HCT116 (cell line): ENCODE data around the gene SKIC8. TPM values are rescaled to one million over a fixed set of nuclear protein-coding genes. Genes with fewer than 3 reads are reported as not detected.

Experiments used
- ATAC-seq: fragments of 200-7000 bp; cut with Tn5 transposase; 2 replicates; pipeline ENCODE4 v1.9.1; 2020; ENCODE audit warnings: mild to moderate bottlenecking, moderate library complexity
- BruUV-seq: library from RNA; stranded (reverse); fragments of 400-500 nt; replicated peaks from 2 replicates; lab custom pipeline; 2021; lab: Mats Ljungman, UMichigan
- CTCF ChIA-PET: fragments of 300-600 bp; sonication (Branson Sonifier 250); formaldehyde crosslinking; loops from one replicate; lab custom pipeline; 2021; ENCODE audit warnings: antibody characterized with exemption; lab: Charles Lee
- POLR2A ChIA-PET: fragments of 300-600, 350-600 bp; sonication (Branson Sonifier 250); formaldehyde crosslinking; loops from one replicate; lab custom pipeline; 2021; ENCODE audit warnings: antibody characterized with exemption; lab: Charles Lee
- RAD21 ChIA-PET, 2 experiments: fragments of 300-600 bp; sonication (Branson Sonifier 250); formaldehyde crosslinking; loops; one replicate each; lab custom pipeline; 2023; ENCODE audit warnings: low total read pairs in 2 of 2; ENCODE audit not compliant: uncharacterized antibody in 2 of 2, unreplicated experiment in 2 of 2, low non-redundant PET in 1 of 2; lab: Charles Lee
- DNase-seq: peaks from one replicate; pipeline ENCODE4 v3.0.0-alpha.2; 2010; ENCODE audit warnings: low read depth, low spot score
- H2AFZ ChIP-seq: fragments of 200-600 bp; shearing (Covaris generic), sonication (generic); 2 replicates; pipeline ENCODE4 v1.6.1; 2017; ENCODE audit warnings: low read depth, mixed run types, mixed read lengths, antibody characterized with exemption, low read length; ENCODE audit not compliant: poor library complexity, severe bottlenecking
- H3K27ac ChIP-seq: 2 replicates; pipeline ENCODE4 v1.5.1; 2012; ENCODE audit warnings: low read depth, low read length
- H3K27me3 ChIP-seq: fragments of 200-600 bp; sonication (generic); 2 replicates; pipeline ENCODE4 v1.6.1; 2016; ENCODE audit warnings: mixed run types, low read length, mixed read lengths; ENCODE audit not compliant: insufficient read depth
- H3K36me3 ChIP-seq, 2 experiments: fragments of 200-500 bp in 1 of 2; fragments of 200-600 bp in 1 of 2; sonication (Bioruptor generic) in 1 of 2; sonication (generic) in 1 of 2; 2 replicates each; pipeline versions ENCODE4 v1.5.1 to v1.6.1; 2014 to 2016; ENCODE audit warnings: low read length in 2 of 2, inconsistent platforms in 1 of 2, mixed read lengths in 1 of 2, mixed run types in 1 of 2; ENCODE audit not compliant: insufficient read depth in 2 of 2, control insufficient read depth in 1 of 2
- H3K4me1 ChIP-seq, 2 experiments: fragments of 200-600 bp in 1 of 2; sonication (generic) in 1 of 2; 2 replicates each; pipeline versions ENCODE4 v1.5.1 to v1.6.1; 2012 to 2017; ENCODE audit warnings: low read length in 2 of 2, inconsistent platforms in 1 of 2, mild to moderate bottlenecking in 1 of 2, mixed read lengths in 1 of 2, mixed run types in 1 of 2, moderate library complexity in 1 of 2; ENCODE audit not compliant: insufficient read depth in 2 of 2, control insufficient read depth in 1 of 2
- H3K4me2 ChIP-seq: fragments of 200-600 bp; sonication (generic); 2 replicates; pipeline ENCODE4 v1.6.1; 2017; ENCODE audit warnings: mixed run types, low read length, mixed read lengths
- H3K4me3 ChIP-seq, 2 experiments: fragments of 200-600 bp in 1 of 2; sonication (generic) in 1 of 2; replicated peaks in 1 of 2; 2 replicates each; pipeline ENCODE4 v1.5.1; 2011 to 2016; ENCODE audit warnings: low read length in 2 of 2, control low read depth in 1 of 2, low read depth in 1 of 2, mild to moderate bottlenecking in 1 of 2, mixed read lengths in 1 of 2, mixed run types in 1 of 2
- H3K79me2 ChIP-seq: fragments of 200-600 bp; sonication (generic); 2 replicates; pipeline ENCODE4 v1.6.1; 2017; ENCODE audit warnings: mild to moderate bottlenecking, mixed run types, low read length, moderate library complexity, mixed read lengths; ENCODE audit not compliant: insufficient read depth
- H3K9ac ChIP-seq: fragments of 200-600 bp; sonication (generic); 2 replicates; pipeline ENCODE4 v1.6.1; 2016; ENCODE audit warnings: low read length, mixed read lengths
- H3K9me2 ChIP-seq: fragments of 200-600 bp; sonication (generic), shearing (Covaris generic); 2 replicates; pipeline ENCODE4 v1.6.1; 2017; ENCODE audit warnings: mixed run types, mild to moderate bottlenecking, moderate library complexity; ENCODE audit not compliant: insufficient read depth
- H3K9me3 ChIP-seq, 2 experiments: fragments of 200-500 bp in 1 of 2; fragments of 200-600 bp in 1 of 2; sonication (Bioruptor generic) in 1 of 2; sonication (generic) in 1 of 2; 2 replicates each; pipeline ENCODE4 v1.6.1; 2014 to 2017; ENCODE audit warnings: low read length in 2 of 2, mixed read lengths in 2 of 2, inconsistent platforms in 1 of 2, low read depth in 1 of 2, mild to moderate bottlenecking in 1 of 2, mixed run types in 1 of 2, moderate library complexity in 1 of 2; ENCODE audit not compliant: control insufficient read depth in 1 of 2, insufficient read depth in 1 of 2
- H4K20me1 ChIP-seq: fragments of 200-600 bp; sonication (generic), shearing (Covaris generic); 2 replicates; pipeline ENCODE4 v1.6.1; 2017; ENCODE audit warnings: mixed run types, mild to moderate bottlenecking, moderate library complexity; ENCODE audit not compliant: insufficient read depth
- ATF3 ChIP-seq: IDR thresholded peaks from 2 replicates; pipeline ENCODE4 v1.6.1; 2012
- CBX3 ChIP-seq: IDR thresholded peaks from 2 replicates; pipeline ENCODE4 v1.6.1; 2012; ENCODE audit warnings: low read depth
- CEBPB ChIP-seq: IDR thresholded peaks from 2 replicates; pipeline ENCODE4 v1.6.1; 2012; ENCODE audit warnings: low read depth
- EGR1 ChIP-seq: IDR thresholded peaks from 2 replicates; pipeline ENCODE4 v1.6.1; 2012; ENCODE audit warnings: low read depth
- EZH2 ChIP-seq: fragments of 200-600 bp; sonication (generic); IDR thresholded peaks from 2 replicates; pipeline ENCODE4 v1.6.1; 2017; ENCODE audit warnings: antibody characterized with exemption, mixed run types
- FOSL1 ChIP-seq: IDR thresholded peaks from 2 replicates; pipeline ENCODE4 v1.6.1; 2012; ENCODE audit warnings: low read depth
- JUND ChIP-seq: IDR thresholded peaks from 2 replicates; pipeline ENCODE4 v1.6.1; 2012
- MAX ChIP-seq: IDR thresholded peaks from 2 replicates; pipeline ENCODE4 v1.6.1; 2012
- POLR2AphosphoS5 ChIP-seq: IDR thresholded peaks from 2 replicates; pipeline ENCODE4 v1.6.1; 2011; ENCODE audit warnings: mild to moderate bottlenecking, low read depth, low read length, moderate library complexity
- RAD21 ChIP-seq: IDR thresholded peaks from 2 replicates; pipeline ENCODE4 v1.6.1; 2012; ENCODE audit warnings: low read depth, mild to moderate bottlenecking
- SP1 ChIP-seq: IDR thresholded peaks from 2 replicates; pipeline ENCODE4 v1.6.1; 2012; ENCODE audit warnings: low read depth
- SRF ChIP-seq: IDR thresholded peaks from 2 replicates; pipeline ENCODE4 v1.6.1; 2012; ENCODE audit warnings: low read depth
- TCF7L2 ChIP-seq: IDR thresholded peaks from 2 replicates; pipeline ENCODE4 v1.7.0; 2011; ENCODE audit warnings: borderline replicate concordance, inconsistent platforms; ENCODE audit not compliant: insufficient read depth, insufficient read length; ENCODE audit errors: extremely low read depth
- YY1 ChIP-seq: IDR thresholded peaks from 2 replicates; pipeline ENCODE4 v1.6.1; 2011; ENCODE audit warnings: low read length, low read depth, moderate library complexity, mild to moderate bottlenecking; ENCODE audit not compliant: insufficient replicate concordance; ENCODE audit errors: extremely low read depth
- ZBTB33 ChIP-seq: IDR thresholded peaks from 2 replicates; pipeline ENCODE4 v1.6.1; 2011; ENCODE audit warnings: mild to moderate bottlenecking, low read length, moderate library complexity; ENCODE audit not compliant: insufficient replicate concordance; ENCODE audit errors: extremely low read depth
- intact Hi-C: fragments of 100-400 bp; cut with micrococcal nuclease; formaldehyde crosslinking; loops from 2 replicates; pipeline ENCODE4 v1.10.0; 2022
- total RNA-seq: library from RNA; stranded (reverse); gene quantifications from one replicate; pipeline ENCODE4 v1.2.1, GENCODE V29; 2021; ENCODE audit not compliant: unreplicated experiment

Gene SKIC8
- total RNA-seq, 1 experiment from 2014 or later, result 57.1 TPM

DNA sequence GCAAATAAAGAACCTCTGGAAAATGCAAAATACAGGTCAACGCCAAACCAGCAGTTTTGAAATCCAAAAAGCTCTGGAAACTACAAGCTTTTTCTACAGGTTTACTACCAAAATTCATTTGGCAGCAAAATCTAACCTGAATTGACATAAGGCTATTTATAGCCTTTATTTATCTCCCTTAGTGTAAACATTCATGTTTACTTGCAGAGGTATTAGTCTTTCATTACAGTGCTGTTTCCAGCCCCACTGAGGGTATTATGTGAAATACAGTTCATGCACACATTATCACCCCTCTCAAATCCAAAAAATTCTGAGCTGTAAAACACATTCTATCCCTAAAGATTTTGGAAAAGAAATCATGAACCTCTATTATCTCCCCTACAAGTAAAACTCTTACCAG lies 7.2 kb downstream of the SKIC8 start:
- Histone ChIP-seq H3K4me3 (no peak overlapping the region), H3K79me2 (peaks cover 23% of the 10 kb centered on the region), H3K9me2 (no peaks in the 10 kb centered on the region), H3K4me2 (no peak overlapping the region), H3K9me3 (no peaks in the 10 kb centered on the region), H2AFZ (no peak overlapping the region), H3K9ac (no peak overlapping the region), H3K27me3 (no peaks in the 10 kb centered on the region), H3K27ac (no peak overlapping the region), H3K4me1 (no peaks in the 10 kb centered on the region), H4K20me1 (no peaks in the 10 kb centered on the region), H3K36me3 (peaks cover 15 to 18% of the 10 kb centered on the region in 2 experiments; a peak in 3 of 4 replicates)
- no TSS peak for BruUV-seq
- RAD21 ChIA-PET, result no interaction called here
- ATAC-seq, result no peak
- intact Hi-C loops, result no loop called here
- CTCF ChIA-PET, result no interaction called here
- DNase-seq, result no peak
- TF ChIP-seq TCF7L2 (no peak), ZBTB33 (no peak), FOSL1 (no peak), RAD21 (no peak), ATF3 (no peak), EGR1 (no peak), CEBPB (no peak), EZH2 (no peak), YY1 (no peak), SP1 (no peak), CBX3 (no peak), JUND (no peak), SRF (no peak), POLR2AphosphoS5 (no peak), MAX (no peak)
- POLR2A ChIA-PET, result no interaction called here
